ENCODE measurements around the gene C4B. TPM values are rescaled to one million over a fixed set of nuclear protein-coding genes. Genes with fewer than 3 reads are reported as not detected.
A peak's percentile ranks its signal among the peaks of the same experiment; 100 is the strongest.

Gene C4B
- total RNA-seq, 1 experiment from 2014 or later = 8.8 TPM

DNA sequence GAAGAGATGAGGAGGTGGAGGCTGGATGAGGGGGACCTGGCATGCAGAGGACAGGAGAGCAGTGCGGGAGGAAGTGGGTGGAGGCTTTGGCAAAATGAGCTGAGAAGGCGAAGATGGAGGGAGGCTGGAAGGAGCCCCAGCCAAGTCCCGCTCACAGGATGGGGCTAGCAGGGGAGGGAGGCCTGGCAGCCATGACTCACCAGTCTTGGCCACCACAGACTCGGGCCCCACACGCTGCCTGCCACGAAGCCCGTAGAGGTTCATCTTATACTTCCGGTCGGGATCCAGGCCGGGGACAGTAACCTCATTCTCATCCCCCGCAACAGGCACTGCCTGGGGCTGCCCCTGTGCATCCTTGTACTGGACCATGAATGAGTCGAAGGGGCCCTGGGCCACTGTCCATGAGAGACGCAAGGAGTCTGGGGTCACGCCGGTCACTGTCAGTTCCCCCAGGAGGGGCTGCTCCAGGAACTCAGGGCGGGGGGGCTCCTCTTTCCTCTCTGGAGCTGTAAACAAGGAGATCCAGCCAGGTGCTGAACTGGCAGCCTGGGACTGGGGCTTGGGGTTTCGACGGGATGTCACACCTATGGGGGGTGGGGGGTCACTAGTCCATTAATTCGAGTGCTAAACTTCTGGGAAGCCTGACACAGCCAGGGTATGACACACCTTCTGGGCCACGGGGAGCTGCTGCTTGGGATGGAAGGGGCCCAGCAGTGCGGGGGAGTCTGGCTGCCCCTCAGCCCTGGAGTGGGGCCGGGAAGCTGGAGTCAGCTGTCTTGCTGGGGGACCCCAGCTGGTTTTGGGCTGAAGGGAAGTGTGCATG, 66.8 kb downstream of the C4B start:
- Histone ChIP-seq H3K27ac (ENCODE audit: low read length) (no peak overlapping the region), H3K9me3 (ENCODE audit: control insufficient read depth, insufficient read depth, low read depth, low read length) (no peaks in the 10 kb centered on the region), H3K36me3 (ENCODE audit: control insufficient read depth, insufficient read depth, low read length) (no peaks in the 10 kb centered on the region), H3K4me1 (ENCODE audit: control insufficient read depth, insufficient read depth, low read length) (no peaks in the 10 kb centered on the region), H3K27me3 (ENCODE audit: control insufficient read depth, insufficient read depth, low read length) (no peaks in the 10 kb centered on the region), H3K4me3 (ENCODE audit: low read depth in 2 of 2, low read length in 2 of 2) (no peak overlapping the region)
- in situ Hi-C loops (cut with HindIII; ENCODE audit: low pct_unique_long_range_greater_than_20kb, low sequenced_read_pairs) = no loop called here
- ChIA-PET POLR2A (interaction anchor here (0.6 kb wide), 1 partner anchor 48 kb away, joined by 8 read pairs; the partner anchor contains the start of gene FKBPL), CTCF (no interaction called here)
- DNase-seq (ENCODE audit: low read depth, low spot score) (no peak), ATAC-seq (peak; percentile 46; the same call in 1 of the 2 replicates)
- no TSS peak for BruUV-seq (replicated peaks)
- TF ChIP-seq POLR2AphosphoS5 (IDR thresholded peaks at IDR 0.05; ENCODE audit: low read depth, low read length) (no peak), SIN3A (IDR thresholded peaks at IDR 0.05; ENCODE audit: borderline replicate concordance, insufficient read depth, low read depth, low read length) (no peak), TCF7L2 (IDR thresholded peaks at IDR 0.05; ENCODE audit: low read depth, low read length) (no peak)
- TF ChIP-seq, protein P1, sequence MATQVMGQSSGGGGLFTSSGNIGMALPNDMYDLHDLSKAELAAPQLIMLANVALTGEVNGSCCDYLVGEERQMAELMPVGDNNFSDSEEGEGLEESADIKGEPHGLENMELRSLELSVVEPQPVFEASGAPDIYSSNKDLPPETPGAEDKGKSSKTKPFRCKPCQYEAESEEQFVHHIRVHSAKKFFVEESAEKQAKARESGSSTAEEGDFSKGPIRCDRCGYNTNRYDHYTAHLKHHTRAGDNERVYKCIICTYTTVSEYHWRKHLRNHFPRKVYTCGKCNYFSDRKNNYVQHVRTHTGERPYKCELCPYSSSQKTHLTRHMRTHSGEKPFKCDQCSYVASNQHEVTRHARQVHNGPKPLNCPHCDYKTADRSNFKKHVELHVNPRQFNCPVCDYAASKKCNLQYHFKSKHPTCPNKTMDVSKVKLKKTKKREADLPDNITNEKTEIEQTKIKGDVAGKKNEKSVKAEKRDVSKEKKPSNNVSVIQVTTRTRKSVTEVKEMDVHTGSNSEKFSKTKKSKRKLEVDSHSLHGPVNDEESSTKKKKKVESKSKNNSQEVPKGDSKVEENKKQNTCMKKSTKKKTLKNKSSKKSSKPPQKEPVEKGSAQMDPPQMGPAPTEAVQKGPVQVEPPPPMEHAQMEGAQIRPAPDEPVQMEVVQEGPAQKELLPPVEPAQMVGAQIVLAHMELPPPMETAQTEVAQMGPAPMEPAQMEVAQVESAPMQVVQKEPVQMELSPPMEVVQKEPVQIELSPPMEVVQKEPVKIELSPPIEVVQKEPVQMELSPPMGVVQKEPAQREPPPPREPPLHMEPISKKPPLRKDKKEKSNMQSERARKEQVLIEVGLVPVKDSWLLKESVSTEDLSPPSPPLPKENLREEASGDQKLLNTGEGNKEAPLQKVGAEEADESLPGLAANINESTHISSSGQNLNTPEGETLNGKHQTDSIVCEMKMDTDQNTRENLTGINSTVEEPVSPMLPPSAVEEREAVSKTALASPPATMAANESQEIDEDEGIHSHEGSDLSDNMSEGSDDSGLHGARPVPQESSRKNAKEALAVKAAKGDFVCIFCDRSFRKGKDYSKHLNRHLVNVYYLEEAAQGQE (IDR thresholded peaks at IDR 0.05; ENCODE audit: insufficient read depth in 1 of 2, low read depth in 2 of 2, low read length in 1 of 2) = no peak
- TF ChIP-seq, protein P2, sequence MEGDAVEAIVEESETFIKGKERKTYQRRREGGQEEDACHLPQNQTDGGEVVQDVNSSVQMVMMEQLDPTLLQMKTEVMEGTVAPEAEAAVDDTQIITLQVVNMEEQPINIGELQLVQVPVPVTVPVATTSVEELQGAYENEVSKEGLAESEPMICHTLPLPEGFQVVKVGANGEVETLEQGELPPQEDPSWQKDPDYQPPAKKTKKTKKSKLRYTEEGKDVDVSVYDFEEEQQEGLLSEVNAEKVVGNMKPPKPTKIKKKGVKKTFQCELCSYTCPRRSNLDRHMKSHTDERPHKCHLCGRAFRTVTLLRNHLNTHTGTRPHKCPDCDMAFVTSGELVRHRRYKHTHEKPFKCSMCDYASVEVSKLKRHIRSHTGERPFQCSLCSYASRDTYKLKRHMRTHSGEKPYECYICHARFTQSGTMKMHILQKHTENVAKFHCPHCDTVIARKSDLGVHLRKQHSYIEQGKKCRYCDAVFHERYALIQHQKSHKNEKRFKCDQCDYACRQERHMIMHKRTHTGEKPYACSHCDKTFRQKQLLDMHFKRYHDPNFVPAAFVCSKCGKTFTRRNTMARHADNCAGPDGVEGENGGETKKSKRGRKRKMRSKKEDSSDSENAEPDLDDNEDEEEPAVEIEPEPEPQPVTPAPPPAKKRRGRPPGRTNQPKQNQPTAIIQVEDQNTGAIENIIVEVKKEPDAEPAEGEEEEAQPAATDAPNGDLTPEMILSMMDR (IDR thresholded peaks at IDR 0.05) = no peak
- intact Hi-C loops (cut with micrococcal nuclease; ENCODE audit: unreplicated experiment) = no loop called here

DNA sequence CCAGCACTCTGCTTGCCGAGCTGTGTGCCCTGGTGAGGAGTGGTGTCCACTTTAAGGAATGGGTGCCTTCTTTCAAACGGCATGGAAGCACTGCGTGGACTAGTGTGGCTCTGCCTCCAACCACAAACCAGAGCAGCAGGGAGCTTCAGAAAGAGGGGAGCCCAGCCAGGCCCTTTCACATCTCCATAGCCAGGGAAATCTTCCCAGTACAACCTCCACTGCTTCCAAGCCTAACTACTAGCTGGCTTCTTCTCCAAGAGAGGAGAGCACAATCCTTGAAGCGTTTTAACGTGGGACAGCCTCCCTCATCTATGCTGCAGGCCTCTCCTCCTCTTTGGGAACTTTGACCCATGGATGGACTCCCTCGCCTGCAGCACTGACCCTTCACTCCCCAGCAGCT, 67.9 kb downstream of the C4B start:
- TF ChIP-seq POLR2AphosphoS5 (IDR thresholded peaks at IDR 0.05; ENCODE audit: low read depth, low read length) = no peak
- TF ChIP-seq, protein P1 (IDR thresholded peaks at IDR 0.05; ENCODE audit: insufficient read depth in 1 of 2, low read depth in 2 of 2, low read length in 1 of 2) = no peak
- H3K9me3 ChIP-seq (ENCODE audit: control insufficient read depth, insufficient read depth, low read depth, low read length) = no peaks in the 10 kb centered on the region
- in situ Hi-C loops (cut with HindIII; ENCODE audit: low pct_unique_long_range_greater_than_20kb, low sequenced_read_pairs) (no loop called here), intact Hi-C loops (cut with micrococcal nuclease; ENCODE audit: unreplicated experiment) (no loop called here)
- no peak overlapping the region for H3K4me3 ChIP-seq (ENCODE audit: low read depth in 2 of 2, low read length in 2 of 2)
- ChIA-PET CTCF (no interaction called here), POLR2A (interaction anchor here (0.5 kb wide), 1 partner anchor 77 kb away, joined by 3 read pairs; no protein-coding TSS in a partner anchor)
- H3K27me3 ChIP-seq (ENCODE audit: control insufficient read depth, insufficient read depth, low read length) = no peaks in the 10 kb centered on the region
- DNase-seq (ENCODE audit: low read depth, low spot score) (no peak), ATAC-seq (no peak)
- H3K27ac ChIP-seq (ENCODE audit: low read length) = no peak overlapping the region
- BruUV-seq (replicated peaks) = no TSS peak
- H3K4me1 ChIP-seq (ENCODE audit: control insufficient read depth, insufficient read depth, low read length) = no peaks in the 10 kb centered on the region
- H3K36me3 ChIP-seq (ENCODE audit: control insufficient read depth, insufficient read depth, low read length) = no peaks in the 10 kb centered on the region
